ENCODE results near the gene GALNT3.

GALNT3 gene

DNA sequence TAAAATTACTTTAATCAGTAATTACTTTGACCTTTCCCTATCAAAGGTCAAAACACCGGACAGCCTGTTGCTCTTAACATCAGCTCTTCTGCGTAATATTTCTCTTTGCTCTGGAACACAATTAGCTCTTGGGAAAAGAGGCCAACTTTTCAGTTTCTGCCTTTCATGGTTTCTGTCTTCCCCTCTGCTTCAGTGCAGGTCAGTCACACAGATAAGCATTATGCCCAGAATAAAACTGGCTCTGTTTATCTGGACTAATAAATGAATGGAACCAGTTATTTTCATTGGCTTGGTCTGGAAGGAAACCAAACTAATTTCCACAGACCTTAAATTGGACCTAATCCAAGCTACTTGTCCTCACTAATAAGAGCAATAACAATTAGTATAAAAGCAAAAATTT is 26.2 kb upstream of the GALNT3 start:
- ChIA-PET POLR2A (no interaction called here), CTCF (no interaction called here)
- no peak overlapping the region for H3K27ac ChIP-seq (ENCODE audit: extremely low read depth, low read depth, low read length)
- no peaks in the 10 kb centered on the region for H3K36me3 ChIP-seq (ENCODE audit: control insufficient read depth in 2 of 2, insufficient read depth in 1 of 2, low read length in 2 of 2)
- peaks cover 21% of the 10 kb centered on the region for H3K4me1 ChIP-seq (ENCODE audit: control insufficient read depth, insufficient read depth, low read length)
- no peaks in the 10 kb centered on the region for H3K9me3 ChIP-seq (ENCODE audit: control insufficient read depth, insufficient read depth, low read depth, low read length)
- TF ChIP-seq, protein P1, sequence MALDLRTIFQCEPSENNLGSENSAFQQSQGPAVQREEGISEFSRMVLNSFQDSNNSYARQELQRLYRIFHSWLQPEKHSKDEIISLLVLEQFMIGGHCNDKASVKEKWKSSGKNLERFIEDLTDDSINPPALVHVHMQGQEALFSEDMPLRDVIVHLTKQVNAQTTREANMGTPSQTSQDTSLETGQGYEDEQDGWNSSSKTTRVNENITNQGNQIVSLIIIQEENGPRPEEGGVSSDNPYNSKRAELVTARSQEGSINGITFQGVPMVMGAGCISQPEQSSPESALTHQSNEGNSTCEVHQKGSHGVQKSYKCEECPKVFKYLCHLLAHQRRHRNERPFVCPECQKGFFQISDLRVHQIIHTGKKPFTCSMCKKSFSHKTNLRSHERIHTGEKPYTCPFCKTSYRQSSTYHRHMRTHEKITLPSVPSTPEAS (tag by site-specific recombination; IDR thresholded peaks at IDR 0.05): no peak
- TF ChIP-seq, protein P2, sequence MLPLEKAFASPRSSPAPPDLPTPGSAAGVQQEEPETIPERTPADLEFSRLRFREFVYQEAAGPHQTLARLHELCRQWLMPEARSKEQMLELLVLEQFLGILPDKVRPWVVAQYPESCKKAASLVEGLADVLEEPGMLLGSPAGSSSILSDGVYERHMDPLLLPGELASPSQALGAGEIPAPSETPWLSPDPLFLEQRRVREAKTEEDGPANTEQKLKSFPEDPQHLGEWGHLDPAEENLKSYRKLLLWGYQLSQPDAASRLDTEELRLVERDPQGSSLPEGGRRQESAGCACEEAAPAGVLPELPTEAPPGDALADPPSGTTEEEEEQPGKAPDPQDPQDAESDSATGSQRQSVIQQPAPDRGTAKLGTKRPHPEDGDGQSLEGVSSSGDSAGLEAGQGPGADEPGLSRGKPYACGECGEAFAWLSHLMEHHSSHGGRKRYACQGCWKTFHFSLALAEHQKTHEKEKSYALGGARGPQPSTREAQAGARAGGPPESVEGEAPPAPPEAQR (tag by site-specific recombination; IDR thresholded peaks at IDR 0.05): no peak
- TF ChIP-seq ZNF514 (tag by site-specific recombination; IDR thresholded peaks at IDR 0.05) (no peak), ZNF354C (tag by site-specific recombination; IDR thresholded peaks at IDR 0.05; ENCODE audit: borderline replicate concordance, low read depth) (no peak), ZNF132 (tag by site-specific recombination; IDR thresholded peaks at IDR 0.05; ENCODE audit: borderline replicate concordance) (no peak), ZSCAN16 (tag by site-specific recombination; IDR thresholded peaks at IDR 0.05) (no peak), ZXDB (tag by site-specific recombination; IDR thresholded peaks at IDR 0.05) (no peak)
- TF ChIP-seq, protein P3, sequence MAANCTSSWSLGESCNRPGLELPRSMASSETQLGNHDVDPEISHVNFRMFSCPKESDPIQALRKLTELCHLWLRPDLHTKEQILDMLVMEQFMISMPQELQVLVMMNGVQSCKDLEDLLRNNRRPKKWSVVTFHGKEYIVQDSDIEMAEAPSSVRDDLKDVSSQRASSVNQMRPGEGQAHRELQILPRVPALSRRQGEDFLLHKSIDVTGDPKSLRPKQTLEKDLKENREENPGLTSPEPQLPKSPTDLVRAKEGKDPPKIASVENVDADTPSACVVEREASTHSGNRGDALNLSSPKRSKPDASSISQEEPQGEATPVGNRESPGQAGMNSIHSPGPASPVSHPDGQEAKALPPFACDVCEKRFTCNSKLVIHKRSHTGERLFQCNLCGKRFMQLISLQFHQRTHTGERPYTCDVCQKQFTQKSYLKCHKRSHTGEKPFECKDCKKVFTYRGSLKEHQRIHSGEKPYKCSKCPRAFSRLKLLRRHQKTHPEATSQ (tag by site-specific recombination; IDR thresholded peaks at IDR 0.05): no peak
- no peak overlapping the region for H3K4me3 ChIP-seq (ENCODE audit: low read depth, low read length)

DNA sequence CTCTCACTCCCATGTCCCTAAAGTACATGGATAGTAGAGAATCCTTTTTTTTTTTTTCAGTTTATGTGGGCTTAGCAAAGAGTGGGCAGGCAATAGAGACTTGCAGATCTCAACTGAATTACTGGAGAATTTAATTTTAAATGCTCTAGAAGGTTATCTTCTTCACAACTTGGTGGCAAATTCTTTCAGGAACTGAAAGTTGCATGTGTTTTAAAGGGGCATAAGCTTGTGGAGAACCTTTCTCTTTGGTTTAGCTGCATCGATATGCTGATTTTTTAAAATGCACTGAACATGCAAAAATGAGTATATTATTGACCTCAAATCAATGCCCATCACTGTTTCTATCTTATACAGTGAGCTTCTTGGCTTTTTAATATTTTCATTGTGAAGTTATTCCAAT is 24.9 kb upstream of the GALNT3 start:
- ChIA-PET POLR2A (no interaction called here), CTCF (no interaction called here)
- no peak overlapping the region for H3K4me3 ChIP-seq (ENCODE audit: low read depth, low read length)
- no peaks in the 10 kb centered on the region for H3K9me3 ChIP-seq (ENCODE audit: control insufficient read depth, insufficient read depth, low read depth, low read length)
- peaks cover 14% of the 10 kb centered on the region for H3K4me1 ChIP-seq (ENCODE audit: control insufficient read depth, insufficient read depth, low read length)
- H3K36me3 ChIP-seq (ENCODE audit: control insufficient read depth in 2 of 2, insufficient read depth in 1 of 2, low read length in 2 of 2): no peaks in the 10 kb centered on the region
- TF ChIP-seq MYNN (tag by site-specific recombination; IDR thresholded peaks at IDR 0.05; ENCODE audit: borderline replicate concordance) (no peak), KLF10 (tag by site-specific recombination; IDR thresholded peaks at IDR 0.05) (no peak), HOXA7 (CRISPR knock-in tag; IDR thresholded peaks at IDR 0.05; ENCODE audit: borderline replicate concordance) (no peak), ZNF302 (tag by site-specific recombination; IDR thresholded peaks at IDR 0.05; ENCODE audit: low read depth) (no peak), SALL2 (tag by site-specific recombination; IDR thresholded peaks at IDR 0.05; ENCODE audit: borderline replicate concordance) (no peak), ZNF133 (tag by site-specific recombination; IDR thresholded peaks at IDR 0.05) (no peak), ZBTB21 (tag by site-specific recombination; IDR thresholded peaks at IDR 0.05) (no peak), SCRT1 (tag by site-specific recombination; IDR thresholded peaks at IDR 0.05; ENCODE audit: borderline replicate concordance) (no peak), ZBTB1 (tag by site-specific recombination; IDR thresholded peaks at IDR 0.05) (no peak), ZBTB8A (tag by site-specific recombination; IDR thresholded peaks at IDR 0.05) (no peak), KLF1 (tag by site-specific recombination; IDR thresholded peaks at IDR 0.05) (no peak), MEIS1 (CRISPR knock-in tag; IDR thresholded peaks at IDR 0.05; ENCODE audit: borderline replicate concordance) (no peak), ZNF426 (tag by site-specific recombination; IDR thresholded peaks at IDR 0.05) (no peak), ZBTB20 (tag by site-specific recombination; IDR thresholded peaks at IDR 0.05) (no peak), ZNF843 (tag by site-specific recombination; IDR thresholded peaks at IDR 0.05) (no peak)
- TF ChIP-seq, protein P4, sequence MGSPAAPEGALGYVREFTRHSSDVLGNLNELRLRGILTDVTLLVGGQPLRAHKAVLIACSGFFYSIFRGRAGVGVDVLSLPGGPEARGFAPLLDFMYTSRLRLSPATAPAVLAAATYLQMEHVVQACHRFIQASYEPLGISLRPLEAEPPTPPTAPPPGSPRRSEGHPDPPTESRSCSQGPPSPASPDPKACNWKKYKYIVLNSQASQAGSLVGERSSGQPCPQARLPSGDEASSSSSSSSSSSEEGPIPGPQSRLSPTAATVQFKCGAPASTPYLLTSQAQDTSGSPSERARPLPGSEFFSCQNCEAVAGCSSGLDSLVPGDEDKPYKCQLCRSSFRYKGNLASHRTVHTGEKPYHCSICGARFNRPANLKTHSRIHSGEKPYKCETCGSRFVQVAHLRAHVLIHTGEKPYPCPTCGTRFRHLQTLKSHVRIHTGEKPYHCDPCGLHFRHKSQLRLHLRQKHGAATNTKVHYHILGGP (tag by site-specific recombination; IDR thresholded peaks at IDR 0.05): no peak
- TF ChIP-seq, protein P5, sequence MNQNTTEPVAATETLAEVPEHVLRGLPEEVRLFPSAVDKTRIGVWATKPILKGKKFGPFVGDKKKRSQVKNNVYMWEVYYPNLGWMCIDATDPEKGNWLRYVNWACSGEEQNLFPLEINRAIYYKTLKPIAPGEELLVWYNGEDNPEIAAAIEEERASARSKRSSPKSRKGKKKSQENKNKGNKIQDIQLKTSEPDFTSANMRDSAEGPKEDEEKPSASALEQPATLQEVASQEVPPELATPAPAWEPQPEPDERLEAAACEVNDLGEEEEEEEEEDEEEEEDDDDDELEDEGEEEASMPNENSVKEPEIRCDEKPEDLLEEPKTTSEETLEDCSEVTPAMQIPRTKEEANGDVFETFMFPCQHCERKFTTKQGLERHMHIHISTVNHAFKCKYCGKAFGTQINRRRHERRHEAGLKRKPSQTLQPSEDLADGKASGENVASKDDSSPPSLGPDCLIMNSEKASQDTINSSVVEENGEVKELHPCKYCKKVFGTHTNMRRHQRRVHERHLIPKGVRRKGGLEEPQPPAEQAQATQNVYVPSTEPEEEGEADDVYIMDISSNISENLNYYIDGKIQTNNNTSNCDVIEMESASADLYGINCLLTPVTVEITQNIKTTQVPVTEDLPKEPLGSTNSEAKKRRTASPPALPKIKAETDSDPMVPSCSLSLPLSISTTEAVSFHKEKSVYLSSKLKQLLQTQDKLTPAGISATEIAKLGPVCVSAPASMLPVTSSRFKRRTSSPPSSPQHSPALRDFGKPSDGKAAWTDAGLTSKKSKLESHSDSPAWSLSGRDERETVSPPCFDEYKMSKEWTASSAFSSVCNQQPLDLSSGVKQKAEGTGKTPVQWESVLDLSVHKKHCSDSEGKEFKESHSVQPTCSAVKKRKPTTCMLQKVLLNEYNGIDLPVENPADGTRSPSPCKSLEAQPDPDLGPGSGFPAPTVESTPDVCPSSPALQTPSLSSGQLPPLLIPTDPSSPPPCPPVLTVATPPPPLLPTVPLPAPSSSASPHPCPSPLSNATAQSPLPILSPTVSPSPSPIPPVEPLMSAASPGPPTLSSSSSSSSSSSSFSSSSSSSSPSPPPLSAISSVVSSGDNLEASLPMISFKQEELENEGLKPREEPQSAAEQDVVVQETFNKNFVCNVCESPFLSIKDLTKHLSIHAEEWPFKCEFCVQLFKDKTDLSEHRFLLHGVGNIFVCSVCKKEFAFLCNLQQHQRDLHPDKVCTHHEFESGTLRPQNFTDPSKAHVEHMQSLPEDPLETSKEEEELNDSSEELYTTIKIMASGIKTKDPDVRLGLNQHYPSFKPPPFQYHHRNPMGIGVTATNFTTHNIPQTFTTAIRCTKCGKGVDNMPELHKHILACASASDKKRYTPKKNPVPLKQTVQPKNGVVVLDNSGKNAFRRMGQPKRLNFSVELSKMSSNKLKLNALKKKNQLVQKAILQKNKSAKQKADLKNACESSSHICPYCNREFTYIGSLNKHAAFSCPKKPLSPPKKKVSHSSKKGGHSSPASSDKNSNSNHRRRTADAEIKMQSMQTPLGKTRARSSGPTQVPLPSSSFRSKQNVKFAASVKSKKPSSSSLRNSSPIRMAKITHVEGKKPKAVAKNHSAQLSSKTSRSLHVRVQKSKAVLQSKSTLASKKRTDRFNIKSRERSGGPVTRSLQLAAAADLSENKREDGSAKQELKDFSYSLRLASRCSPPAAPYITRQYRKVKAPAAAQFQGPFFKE (tag by site-specific recombination; IDR thresholded peaks at IDR 0.05; ENCODE audit: borderline replicate concordance): no peak
- no peak overlapping the region for H3K27ac ChIP-seq (ENCODE audit: extremely low read depth, low read depth, low read length)
